Measurements from ENCODE around the gene GDPD5.

GRCh38 chr11:75502138-75502537, 23.6 kb downstream of the GDPD5 start:
- TF ChIP-seq, protein P1, sequence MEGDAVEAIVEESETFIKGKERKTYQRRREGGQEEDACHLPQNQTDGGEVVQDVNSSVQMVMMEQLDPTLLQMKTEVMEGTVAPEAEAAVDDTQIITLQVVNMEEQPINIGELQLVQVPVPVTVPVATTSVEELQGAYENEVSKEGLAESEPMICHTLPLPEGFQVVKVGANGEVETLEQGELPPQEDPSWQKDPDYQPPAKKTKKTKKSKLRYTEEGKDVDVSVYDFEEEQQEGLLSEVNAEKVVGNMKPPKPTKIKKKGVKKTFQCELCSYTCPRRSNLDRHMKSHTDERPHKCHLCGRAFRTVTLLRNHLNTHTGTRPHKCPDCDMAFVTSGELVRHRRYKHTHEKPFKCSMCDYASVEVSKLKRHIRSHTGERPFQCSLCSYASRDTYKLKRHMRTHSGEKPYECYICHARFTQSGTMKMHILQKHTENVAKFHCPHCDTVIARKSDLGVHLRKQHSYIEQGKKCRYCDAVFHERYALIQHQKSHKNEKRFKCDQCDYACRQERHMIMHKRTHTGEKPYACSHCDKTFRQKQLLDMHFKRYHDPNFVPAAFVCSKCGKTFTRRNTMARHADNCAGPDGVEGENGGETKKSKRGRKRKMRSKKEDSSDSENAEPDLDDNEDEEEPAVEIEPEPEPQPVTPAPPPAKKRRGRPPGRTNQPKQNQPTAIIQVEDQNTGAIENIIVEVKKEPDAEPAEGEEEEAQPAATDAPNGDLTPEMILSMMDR (IDR thresholded peaks at IDR 0.05): no peak
- TF ChIP-seq POLR2A (IDR thresholded peaks at IDR 0.05): no peak

All from uterus (tissue), 2 donors.